ENCODE data around the gene TMEM98. TPM values are rescaled to one million over a fixed set of nuclear protein-coding genes. Genes with fewer than 3 reads are reported as not detected.

Gene TMEM98
- polyA plus RNA-seq, 2 of the 4 experiments (the other 2 are of a cell fraction), result 46.6 to 61.0 TPM

DNA sequence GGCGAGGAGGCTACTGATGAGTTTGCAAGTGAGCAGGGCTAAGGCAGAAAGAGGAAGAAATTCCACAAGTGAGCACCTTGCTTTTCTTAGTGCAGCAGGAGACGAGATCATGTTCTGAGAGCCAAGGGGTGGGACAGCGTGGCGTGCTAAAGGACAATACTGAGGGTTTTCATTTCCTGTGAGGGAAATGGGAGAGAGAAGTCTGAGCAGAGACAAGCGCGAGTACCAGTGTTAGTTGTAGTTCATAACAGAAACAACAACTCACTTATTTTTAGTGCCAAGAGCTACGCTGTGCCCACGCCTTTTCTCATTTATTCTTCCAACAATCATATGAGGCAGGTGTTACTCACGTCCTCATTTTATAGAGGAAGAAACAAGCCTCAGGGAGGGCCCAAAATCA is 66.0 kb downstream of the TMEM98 start:
- Histone ChIP-seq H3K27ac (no peak overlapping the region), H3K4me2 (no peak overlapping the region), H3K4me1 (peaks cover 5% of the 10 kb centered on the region; the same call in 2 of the 3 replicates), H3K4me3 (no peak overlapping the region), H3K9me3 (no peaks in the 10 kb centered on the region)
- no peak for DNase-seq (ENCODE audit: low read depth in 1 of 2, low spot score in 1 of 2)
- 61% methylated on average over 9 of the region's 9 CpGs for WGBS (ENCODE audit: missing lambda C conversion rate)
- ChIA-PET CTCF (no interaction called here), POLR2A (no interaction called here)
- TF ChIP-seq SREBF2 (IDR thresholded peaks at IDR 0.05), result no peak
- TF ChIP-seq GATA3 (IDR thresholded peaks at IDR 0.05; ENCODE audit: borderline replicate concordance), result no peak
- TF ChIP-seq JUN (IDR thresholded peaks at IDR 0.05), result no peak
- no peak for TF ChIP-seq PHF8 (IDR thresholded peaks at IDR 0.05; ENCODE audit: borderline replicate concordance, low read depth)
- no peak for TF ChIP-seq TFCP2L1 (CRISPR knock-in tag; IDR thresholded peaks at IDR 0.05)
- ATAC-seq, result no peak
- FAIRE-seq, result no peak

Other genes with a start within 250 kb of the TMEM98 start
- gene MYO1D, start 51.0 kb upstream of the TMEM98 start, polyA plus RNA-seq (2011; rRNA removed), result 4.2 and 5.6 TPM in 2 replicates
- gene MYO1D, start 51.0 kb upstream of the TMEM98 start, polyA plus RNA-seq (2017; fragmentation: RNase III; extraction: RNeasy Plus Mini Kit Qiagen cat#74134 plus additional on column Dnase treatment), result 2.3 to 2.8 TPM (median 2.8 TPM) in 3 replicates
- gene SPACA3, start 63.7 kb downstream of the TMEM98 start, polyA plus RNA-seq (2011; rRNA removed), result not detected in 2 replicates
- gene SPACA3, start 63.7 kb downstream of the TMEM98 start, polyA plus RNA-seq (2017; fragmentation: RNase III; extraction: RNeasy Plus Mini Kit Qiagen cat#74134 plus additional on column Dnase treatment), result not detected in 3 replicates

Data from A549 (cell line).